Measurements from ENCODE around the gene ALKBH7.

ALKBH7 gene

DNA sequence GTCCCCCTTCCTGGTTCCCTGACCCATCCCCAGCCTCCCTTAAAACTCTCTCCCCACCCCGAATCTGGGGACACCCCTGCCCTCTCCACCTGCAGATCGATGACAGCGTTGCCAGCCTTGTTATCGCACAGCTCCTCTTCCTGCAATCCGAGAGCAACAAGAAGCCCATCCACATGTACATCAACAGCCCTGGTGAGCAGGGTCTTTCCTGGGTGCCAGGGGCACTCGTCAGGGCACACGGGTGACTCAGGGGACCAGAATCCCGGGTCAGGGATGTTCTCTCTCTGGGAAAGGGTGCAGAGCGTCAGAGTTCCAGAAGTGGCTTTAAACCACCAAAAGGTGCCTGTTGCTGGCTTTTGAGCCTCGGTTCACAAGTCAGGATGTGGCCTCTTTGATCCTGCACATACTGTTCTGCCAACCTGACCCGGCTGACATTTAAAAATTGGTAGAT is 10.2 kb upstream of the ALKBH7 start:
- DNase-seq (ENCODE audit: extremely low spot score): no peak
- no peak for TF ChIP-seq BHLHE40 (IDR thresholded peaks at IDR 0.05; ENCODE audit: borderline replicate concordance)
- no peak for TF ChIP-seq ELF4 (IDR thresholded peaks at IDR 0.05)
- ChIA-PET CTCF (no interaction called here), POLR2A (interaction anchor here (5.1 kb wide), 1 partner anchor 10 kb away, joined by 50 read pairs; the partner anchor contains the start of gene ALKBH7)

DNA sequence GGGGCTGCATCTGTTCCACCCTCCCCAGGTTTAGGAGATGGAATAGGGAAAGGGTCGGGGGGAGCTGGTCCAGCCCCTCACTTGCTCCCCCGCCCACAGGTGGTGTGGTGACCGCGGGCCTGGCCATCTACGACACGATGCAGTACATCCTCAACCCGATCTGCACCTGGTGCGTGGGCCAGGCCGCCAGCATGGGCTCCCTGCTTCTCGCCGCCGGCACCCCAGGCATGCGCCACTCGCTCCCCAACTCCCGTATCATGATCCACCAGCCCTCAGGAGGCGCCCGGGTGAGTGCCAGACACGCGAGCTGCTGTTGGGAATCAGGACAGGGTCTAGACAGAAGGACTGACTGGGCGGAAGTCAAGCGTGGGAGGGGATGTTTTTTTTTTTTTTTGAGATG is 8.2 kb upstream of the ALKBH7 start:
- no peak for DNase-seq (ENCODE audit: extremely low spot score)
- TF ChIP-seq FOXA1 (IDR thresholded peaks at IDR 0.05) (no peak), SUZ12 (IDR thresholded peaks at IDR 0.05) (no peak), HDGF (IDR thresholded peaks at IDR 0.05; ENCODE audit: borderline replicate concordance) (no peak), SP1 (IDR thresholded peaks at IDR 0.05) (no peak), L3MBTL2 (conservative IDR thresholded peaks at IDR 0.05) (no peak), BHLHE40 (IDR thresholded peaks at IDR 0.05; ENCODE audit: borderline replicate concordance) (no peak), TARDBP (IDR thresholded peaks at IDR 0.05) (no peak), ELF4 (IDR thresholded peaks at IDR 0.05) (no peak), NFRKB (IDR thresholded peaks at IDR 0.05) (no peak), LEF1 (IDR thresholded peaks at IDR 0.05; ENCODE audit: borderline replicate concordance) (no peak), CTBP1 (IDR thresholded peaks at IDR 0.05; ENCODE audit: borderline replicate concordance) (no peak), ARNT (IDR thresholded peaks at IDR 0.05) (no peak), FOXM1 (IDR thresholded peaks at IDR 0.05; ENCODE audit: borderline replicate concordance) (no peak)
- TF ChIP-seq, protein P1, sequence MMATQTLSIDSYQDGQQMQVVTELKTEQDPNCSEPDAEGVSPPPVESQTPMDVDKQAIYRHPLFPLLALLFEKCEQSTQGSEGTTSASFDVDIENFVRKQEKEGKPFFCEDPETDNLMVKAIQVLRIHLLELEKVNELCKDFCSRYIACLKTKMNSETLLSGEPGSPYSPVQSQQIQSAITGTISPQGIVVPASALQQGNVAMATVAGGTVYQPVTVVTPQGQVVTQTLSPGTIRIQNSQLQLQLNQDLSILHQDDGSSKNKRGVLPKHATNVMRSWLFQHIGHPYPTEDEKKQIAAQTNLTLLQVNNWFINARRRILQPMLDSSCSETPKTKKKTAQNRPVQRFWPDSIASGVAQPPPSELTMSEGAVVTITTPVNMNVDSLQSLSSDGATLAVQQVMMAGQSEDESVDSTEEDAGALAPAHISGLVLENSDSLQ (IDR thresholded peaks at IDR 0.05): no peak
- POLR2A ChIA-PET: interaction anchor here (5.1 kb wide), 1 partner anchor 8 kb away, joined by 50 read pairs; the partner anchor contains the start of gene ALKBH7
- CTCF ChIA-PET: no interaction called here

DNA sequence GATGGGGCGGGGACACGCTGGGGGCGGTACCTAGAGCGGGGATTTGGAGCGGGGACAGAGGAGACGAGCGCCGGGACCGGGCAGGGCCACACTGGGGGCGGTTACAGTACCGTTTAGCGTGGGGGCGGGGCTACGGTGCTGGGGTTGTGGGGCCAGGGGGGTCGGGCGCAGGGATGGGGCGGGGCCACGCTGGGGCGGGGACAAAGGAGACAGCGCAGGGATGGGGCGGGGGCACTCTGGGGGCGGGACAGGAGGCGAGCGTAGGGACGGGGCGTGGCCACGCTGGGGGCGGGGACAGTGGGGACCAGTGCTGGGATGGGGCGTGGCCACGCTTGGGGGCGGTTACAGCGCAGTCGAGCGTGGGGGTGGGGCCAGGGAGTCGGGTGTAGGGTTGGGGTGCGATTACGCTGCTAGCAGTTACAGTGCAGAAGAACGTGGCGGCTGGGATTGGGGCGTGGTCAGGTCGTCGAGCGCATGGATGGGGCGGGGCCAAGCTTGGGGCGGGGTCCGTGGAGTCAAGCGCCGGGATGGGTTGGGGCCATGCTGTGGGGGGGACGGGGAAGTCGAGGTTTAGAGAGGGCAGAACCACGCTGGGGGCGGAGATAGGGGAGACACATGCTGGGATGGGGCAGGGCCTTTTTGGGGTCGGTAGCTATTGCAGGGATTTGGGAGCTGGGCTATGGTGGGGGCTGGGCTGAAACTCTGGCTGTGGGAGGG is 660 bp downstream of the ALKBH7 start:
- DNase-seq (ENCODE audit: extremely low spot score): peak; percentile 94
- TF ChIP-seq NFRKB (IDR thresholded peaks at IDR 0.05) (no peak), FOXK2 (IDR thresholded peaks at IDR 0.05) (no peak), HDGF (IDR thresholded peaks at IDR 0.05; ENCODE audit: borderline replicate concordance) (no peak)
- ChIA-PET CTCF (interaction anchor here (0.5 to 0.6 kb wide), 2 partner anchors 247 to 580 kb away, joined by 3 to 6 read pairs; no protein-coding TSS in a partner anchor), POLR2A (interaction anchor here (0.6 to 3.4 kb wide), 10 partner anchors 11 to 261 kb away, joined by 3 to 50 read pairs (median 3); partner anchors contain the start of genes CLPP, GTF2F1, KHSRP and SLC25A23)

DNA sequence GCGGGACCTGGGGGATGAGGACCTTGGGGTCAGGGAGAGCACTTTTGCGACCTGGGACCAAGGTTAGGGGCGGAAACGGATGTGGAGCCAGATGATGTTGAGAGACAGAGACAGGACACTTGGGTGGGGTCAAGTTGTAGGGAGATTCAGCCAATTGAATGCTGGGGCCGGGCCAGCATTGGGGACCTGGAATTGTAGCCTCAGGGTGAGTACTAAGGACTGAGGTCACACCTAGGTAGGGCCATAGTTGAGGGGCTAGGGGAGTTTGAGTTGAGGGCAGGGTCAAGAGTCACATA is 1.2 kb downstream of the ALKBH7 start:
- no peak for DNase-seq (ENCODE audit: extremely low spot score)
- no peak for TF ChIP-seq FOXA1 (IDR thresholded peaks at IDR 0.05)
- no peak for TF ChIP-seq FOXM1 (IDR thresholded peaks at IDR 0.05; ENCODE audit: borderline replicate concordance)
- TF ChIP-seq CTBP1 (IDR thresholded peaks at IDR 0.05; ENCODE audit: borderline replicate concordance): no peak
- TF ChIP-seq ZNF384 (IDR thresholded peaks at IDR 0.05): no peak
- TF ChIP-seq ARNT (IDR thresholded peaks at IDR 0.05): no peak
- no peak for TF ChIP-seq L3MBTL2 (conservative IDR thresholded peaks at IDR 0.05)
- TF ChIP-seq ELF4 (IDR thresholded peaks at IDR 0.05): no peak
- no peak for TF ChIP-seq TARDBP (IDR thresholded peaks at IDR 0.05)
- no peak for TF ChIP-seq SUZ12 (IDR thresholded peaks at IDR 0.05)
- no peak for TF ChIP-seq BHLHE40 (IDR thresholded peaks at IDR 0.05; ENCODE audit: borderline replicate concordance)
- TF ChIP-seq NFRKB (IDR thresholded peaks at IDR 0.05): no peak
- TF ChIP-seq SP1 (IDR thresholded peaks at IDR 0.05): no peak
- TF ChIP-seq, protein P1 (IDR thresholded peaks at IDR 0.05): no peak
- POLR2A ChIA-PET: interaction anchor here (3.0 to 3.4 kb wide), 2 partner anchors 12 to 19 kb away, joined by 20 to 50 read pairs; partner anchors contain the start of genes CLPP and GTF2F1
- CTCF ChIA-PET: no interaction called here

DNA sequence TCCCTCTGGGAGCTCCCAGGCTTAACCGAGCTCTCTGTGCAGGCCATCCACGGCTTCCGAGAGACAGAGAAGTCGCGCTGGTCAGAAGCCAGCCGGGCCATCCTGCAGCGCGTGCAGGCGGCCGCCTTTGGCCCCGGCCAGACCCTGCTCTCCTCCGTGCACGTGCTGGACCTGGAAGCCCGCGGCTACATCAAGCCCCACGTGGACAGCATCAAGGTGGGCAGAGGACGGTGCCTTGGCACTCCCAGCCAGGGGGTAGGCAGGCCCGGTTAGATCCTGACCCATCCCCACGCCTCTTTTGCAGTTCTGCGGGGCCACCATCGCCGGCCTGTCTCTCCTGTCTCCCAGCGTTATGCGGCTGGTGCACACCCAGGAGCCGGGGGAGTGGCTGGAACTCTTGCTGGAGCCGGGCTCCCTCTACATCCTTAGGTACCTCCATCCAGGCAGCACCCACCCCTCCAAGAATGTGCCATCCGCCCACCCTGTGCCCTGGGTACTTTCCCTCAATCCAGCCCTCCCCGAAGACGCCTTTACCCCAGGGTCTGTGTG is 1.6 kb downstream of the ALKBH7 start:
- ChIA-PET POLR2A (interaction anchor here (3.0 to 3.4 kb wide), 2 partner anchors 12 to 19 kb away, joined by 20 to 50 read pairs; partner anchors contain the start of genes CLPP and GTF2F1), CTCF (no interaction called here)
- DNase-seq (ENCODE audit: extremely low spot score): no peak
- no peak for TF ChIP-seq FOXK2 (IDR thresholded peaks at IDR 0.05)
- TF ChIP-seq, protein P1 (IDR thresholded peaks at IDR 0.05): no peak
- no peak for TF ChIP-seq ARNT (IDR thresholded peaks at IDR 0.05)
- TF ChIP-seq L3MBTL2 (conservative IDR thresholded peaks at IDR 0.05): no peak
- TF ChIP-seq CTBP1 (IDR thresholded peaks at IDR 0.05; ENCODE audit: borderline replicate concordance): no peak
- TF ChIP-seq ZNF384 (IDR thresholded peaks at IDR 0.05): no peak
- no peak for TF ChIP-seq TARDBP (IDR thresholded peaks at IDR 0.05)
- no peak for TF ChIP-seq LEF1 (IDR thresholded peaks at IDR 0.05; ENCODE audit: borderline replicate concordance)
- TF ChIP-seq ELF4 (IDR thresholded peaks at IDR 0.05): no peak
- TF ChIP-seq BHLHE40 (IDR thresholded peaks at IDR 0.05; ENCODE audit: borderline replicate concordance): no peak
- TF ChIP-seq NFRKB (IDR thresholded peaks at IDR 0.05): no peak
- TF ChIP-seq HDGF (IDR thresholded peaks at IDR 0.05; ENCODE audit: borderline replicate concordance): no peak
- no peak for TF ChIP-seq FOXA1 (IDR thresholded peaks at IDR 0.05)
- no peak for TF ChIP-seq SUZ12 (IDR thresholded peaks at IDR 0.05)
- TF ChIP-seq FOXM1 (IDR thresholded peaks at IDR 0.05; ENCODE audit: borderline replicate concordance): no peak
